ENCODE results near the gene FXYD6. TPM values are rescaled to one million over a fixed set of nuclear protein-coding genes. Genes with fewer than 3 reads are reported as not detected.
A peak's percentile ranks its signal among the peaks of the same experiment; 100 is the strongest.

Gene FXYD6
- total RNA-seq, 2 donors from 2014 or later, result 0.17 to 0.25 TPM

- peaks cover 9% of the 10 kb centered on the region for H3K4me1 Mint-ChIP-seq (ENCODE audit: low read depth)
- peaks cover 6 to 7% of the 10 kb centered on the region in 2 donors for H3K36me3 Mint-ChIP-seq (ENCODE audit: insufficient read depth in 2 of 2)
- H3K4me3 Mint-ChIP-seq, result no peak overlapping the region
- ATAC-seq (replicated peaks in 1 of 2) (no peak), DNase-seq (no peak)
- peaks cover 7 to 8% of the 10 kb centered on the region in 2 donors for H3K9me3 Mint-ChIP-seq
- no peak overlapping the region for H3K27ac Mint-ChIP-seq
- peaks cover 8% of the 10 kb centered on the region for H3K27me3 Mint-ChIP-seq (ENCODE audit: low read depth)
Observed at GRCh38 chr11:117852309-117852708, 24.1 kb downstream of the FXYD6 start.

GRCh38 chr11:117851852-117852251, 24.6 kb downstream of the FXYD6 start:
- Mint-ChIP-seq H3K4me1 (ENCODE audit: low read depth) (peaks cover 9% of the 10 kb centered on the region), H3K27me3 (ENCODE audit: low read depth) (peaks cover 4% of the 10 kb centered on the region), H3K36me3 (ENCODE audit: insufficient read depth in 2 of 2) (peaks cover 6 to 7% of the 10 kb centered on the region in 2 donors), H3K9me3 (peaks cover 7 to 8% of the 10 kb centered on the region in 2 donors), H3K27ac (no peak overlapping the region), H3K4me3 (no peak overlapping the region)
- ATAC-seq (replicated peaks in 1 of 2) (no peak), DNase-seq (no peak)

GRCh38 chr11:117851106-117851505, 25.4 kb downstream of the FXYD6 start:
- Mint-ChIP-seq H3K9me3 (peaks cover 7 to 8% of the 10 kb centered on the region in 2 donors), H3K27me3 (ENCODE audit: low read depth) (no peaks in the 10 kb centered on the region), H3K4me3 (no peak overlapping the region), H3K27ac (no peak overlapping the region), H3K4me1 (ENCODE audit: low read depth) (peaks cover 9% of the 10 kb centered on the region), H3K36me3 (ENCODE audit: insufficient read depth in 2 of 2) (peaks cover 6 to 7% of the 10 kb centered on the region in 2 donors)
- ATAC-seq (replicated peaks in 1 of 2) (no peak), DNase-seq (no peak)

- peaks cover 6 to 7% of the 10 kb centered on the region in 2 donors for H3K36me3 Mint-ChIP-seq (ENCODE audit: insufficient read depth in 2 of 2)
- H3K27ac Mint-ChIP-seq, result no peak overlapping the region
- DNase-seq (no peak), ATAC-seq (replicated peaks in 1 of 2) (peak in 1 of 2 donors; percentile 39)
- H3K4me1 Mint-ChIP-seq (ENCODE audit: low read depth), result peaks cover 9% of the 10 kb centered on the region
- H3K9me3 Mint-ChIP-seq, result peaks cover 7 to 8% of the 10 kb centered on the region in 2 donors
- no peak overlapping the region for H3K4me3 Mint-ChIP-seq
- no peaks in the 10 kb centered on the region for H3K27me3 Mint-ChIP-seq (ENCODE audit: low read depth)
Observed at GRCh38 chr11:117849781-117850414, 26.6 kb downstream of the FXYD6 start.

GRCh38 chr11:117843666-117844484, 32.6 kb downstream of the FXYD6 start:
- ATAC-seq (replicated peaks in 1 of 2), result peak; percentile 77 to 89
- Mint-ChIP-seq H3K9me3 (no peaks in the 10 kb centered on the region), H3K27ac (no peak overlapping the region), H3K27me3 (ENCODE audit: low read depth) (no peaks in the 10 kb centered on the region), H3K4me1 (ENCODE audit: low read depth) (no peaks in the 10 kb centered on the region), H3K36me3 (ENCODE audit: insufficient read depth in 2 of 2) (no peaks in the 10 kb centered on the region), H3K4me3 (no peak overlapping the region)
- peak; percentile 80 to 88 for DNase-seq

GRCh38 chr11:117842131-117842941, 34.1 kb downstream of the FXYD6 start:
- Mint-ChIP-seq H3K4me1 (ENCODE audit: low read depth) (no peaks in the 10 kb centered on the region), H3K36me3 (ENCODE audit: insufficient read depth in 2 of 2) (no peaks in the 10 kb centered on the region), H3K27ac (no peak overlapping the region), H3K27me3 (ENCODE audit: low read depth) (no peaks in the 10 kb centered on the region), H3K9me3 (no peaks in the 10 kb centered on the region), H3K4me3 (no peak overlapping the region)
- no peak for ATAC-seq (replicated peaks in 1 of 2)
- DNase-seq, result no peak

- no peaks in the 10 kb centered on the region for H3K9me3 Mint-ChIP-seq
- H3K4me1 Mint-ChIP-seq (ENCODE audit: low read depth), result no peaks in the 10 kb centered on the region
- no peak for DNase-seq
- H3K36me3 Mint-ChIP-seq (ENCODE audit: insufficient read depth in 2 of 2), result no peaks in the 10 kb centered on the region
- no peak overlapping the region for H3K4me3 Mint-ChIP-seq
- no peak for ATAC-seq (replicated peaks in 1 of 2)
- H3K27ac Mint-ChIP-seq, result no peak overlapping the region
- no peaks in the 10 kb centered on the region for H3K27me3 Mint-ChIP-seq (ENCODE audit: low read depth)
Observed at GRCh38 chr11:117841551-117842031, 34.9 kb downstream of the FXYD6 start.

- no peak for ATAC-seq (replicated peaks in 1 of 2)
Observed at GRCh38 chr11:117840881-117841550, 35.4 kb downstream of the FXYD6 start.

GRCh38 chr11:117839936-117840813, 36.3 kb downstream of the FXYD6 start:
- H3K27ac Mint-ChIP-seq, result no peak overlapping the region
- no peaks in the 10 kb centered on the region for H3K4me1 Mint-ChIP-seq (ENCODE audit: low read depth)
- H3K4me3 Mint-ChIP-seq, result no peak overlapping the region
- H3K36me3 Mint-ChIP-seq (ENCODE audit: insufficient read depth in 2 of 2), result no peaks in the 10 kb centered on the region
- H3K27me3 Mint-ChIP-seq (ENCODE audit: low read depth), result no peaks in the 10 kb centered on the region
- no peaks in the 10 kb centered on the region for H3K9me3 Mint-ChIP-seq
- ATAC-seq (replicated peaks in 1 of 2) (no peak), DNase-seq (no peak)

More at GRCh38 chr11:117840881-117841550, 35.4 kb downstream of the FXYD6 start:
- Mint-ChIP-seq H3K27ac (no peak overlapping the region), H3K36me3 (ENCODE audit: insufficient read depth in 2 of 2) (no peaks in the 10 kb centered on the region), H3K4me3 (no peak overlapping the region), H3K4me1 (ENCODE audit: low read depth) (no peaks in the 10 kb centered on the region), H3K9me3 (no peaks in the 10 kb centered on the region), H3K27me3 (ENCODE audit: low read depth) (no peaks in the 10 kb centered on the region)
- DNase-seq, result no peak

- ATAC-seq (replicated peaks in 1 of 2) (no peak), DNase-seq (no peak)
- H3K36me3 Mint-ChIP-seq (ENCODE audit: insufficient read depth in 2 of 2), result no peaks in the 10 kb centered on the region
- H3K27ac Mint-ChIP-seq, result no peak overlapping the region
- no peaks in the 10 kb centered on the region for H3K27me3 Mint-ChIP-seq (ENCODE audit: low read depth)
- H3K4me1 Mint-ChIP-seq (ENCODE audit: low read depth), result no peaks in the 10 kb centered on the region
- H3K4me3 Mint-ChIP-seq, result no peak overlapping the region
- no peaks in the 10 kb centered on the region for H3K9me3 Mint-ChIP-seq
Observed at GRCh38 chr11:117839380-117839881, 37.0 kb downstream of the FXYD6 start.

- ATAC-seq (replicated peaks in 1 of 2) (no peak), DNase-seq (no peak)
- H3K9me3 Mint-ChIP-seq, result no peaks in the 10 kb centered on the region
- H3K36me3 Mint-ChIP-seq (ENCODE audit: insufficient read depth in 2 of 2), result no peaks in the 10 kb centered on the region
- H3K4me1 Mint-ChIP-seq (ENCODE audit: low read depth), result no peaks in the 10 kb centered on the region
- no peak overlapping the region for H3K4me3 Mint-ChIP-seq
- H3K27me3 Mint-ChIP-seq (ENCODE audit: low read depth), result no peaks in the 10 kb centered on the region
- no peak overlapping the region for H3K27ac Mint-ChIP-seq
Observed at GRCh38 chr11:117838901-117839300, 37.6 kb downstream of the FXYD6 start.

GRCh38 chr11:117837791-117838190, 38.7 kb downstream of the FXYD6 start:
- Mint-ChIP-seq H3K27me3 (ENCODE audit: low read depth) (no peaks in the 10 kb centered on the region), H3K36me3 (ENCODE audit: insufficient read depth in 2 of 2) (no peaks in the 10 kb centered on the region), H3K27ac (no peak overlapping the region), H3K4me1 (ENCODE audit: low read depth) (no peaks in the 10 kb centered on the region), H3K9me3 (no peaks in the 10 kb centered on the region), H3K4me3 (no peak overlapping the region)
- no peak for DNase-seq
- peak in 1 of 2 donors; percentile 23 for ATAC-seq (replicated peaks in 1 of 2)

Data from activated T-cell treated with anti-CD3 and anti-CD28 coated beads, Interleukin-2, amount 50 U/mL, for 72 hours (primary cell).